K562 (cell line): Measurements from ENCODE around the gene CHST8. TPM values are rescaled to one million over a fixed set of nuclear protein-coding genes. Genes with fewer than 3 reads are reported as not detected.

Experiments used
- ATAC-seq: fragments of 200-7000 bp; cut with Tn5 transposase; 3 replicates; pipeline ENCODE4 v1.9.1; 2020; ENCODE audit warnings: moderate library complexity
- BruUV-seq: library from RNA; stranded (reverse); fragments of 400-500 nt; replicated peaks from 2 replicates; lab custom pipeline; 2021; lab: Mats Ljungman, UMichigan
- CTCF ChIA-PET: fragments of 300-600 bp; formaldehyde crosslinking; extraction: SDS; loops from one replicate; lab custom pipeline; 2021; ENCODE audit warnings: low intra/inter-chr PET ratio; lab: Yijun Ruan, JAX
- POLR2A ChIA-PET: fragments of 300-600, 350-650 bp; sonication (Branson Sonifier 250); formaldehyde crosslinking; extraction: SDS; loops from one replicate; lab custom pipeline; 2021; ENCODE audit warnings: antibody characterized with exemption, inconsistent platforms; lab: Yijun Ruan, JAX
- DNase-seq, 4 experiments: peaks; one replicate each; pipeline versions ENCODE4 v3.0.0 to v3.0.0-alpha.2; 2011 to 2018; ENCODE audit warnings: low spot score in 3 of 4, mixed read lengths in 3 of 4; ENCODE audit errors: extremely low read depth in 1 of 4
- FAIRE-seq: peaks from 2 replicates; lab custom pipeline; 2011; peaks lifted over from hg19 to GRCh38; lab: Jason Lieb, UNC
- H2AFZ ChIP-seq: 2 replicates; pipeline ENCODE4 v1.6.0; 2011; ENCODE audit warnings: low read depth, low read length, control low read depth, inconsistent platforms
- H3K27ac ChIP-seq: fragments of 200-600 bp; 3 replicates; pipeline ENCODE4 v1.8.0; 2011; ENCODE audit warnings: low read depth, mild to moderate bottlenecking, control low read depth, inconsistent platforms, low read length, moderate library complexity, mixed read lengths; ENCODE audit errors: extremely low read depth
- H3K27me3 ChIP-seq, 2 experiments: fragments of 300-600 bp in 1 of 2; 2 replicates in 1 of 2; 3 replicates in 1 of 2; pipeline versions ENCODE4 v1.6.0 to v1.8.0; 2011; ENCODE audit warnings: inconsistent platforms in 2 of 2, low read length in 2 of 2, mild to moderate bottlenecking in 1 of 2, mixed read lengths in 1 of 2, moderate library complexity in 1 of 2; ENCODE audit not compliant: control insufficient read depth in 2 of 2, insufficient read depth in 2 of 2
- H3K36me3 ChIP-seq: fragments of 300-600 bp; 3 replicates; pipeline ENCODE4 v1.8.0; 2011; ENCODE audit warnings: mild to moderate bottlenecking, low read length, inconsistent platforms; ENCODE audit not compliant: control insufficient read depth, insufficient read depth
- H3K4me1 ChIP-seq, 2 experiments: fragments of 200-600 bp in 1 of 2; replicated peaks in 1 of 2; 2 replicates in 1 of 2; 3 replicates in 1 of 2; pipeline versions ENCODE4 v1.5.1 to v1.8.0; 2011; ENCODE audit warnings: inconsistent platforms in 2 of 2, low read length in 2 of 2, mild to moderate bottlenecking in 1 of 2, mixed read lengths in 1 of 2, moderate library complexity in 1 of 2; ENCODE audit not compliant: control insufficient read depth in 2 of 2, insufficient read depth in 2 of 2
- H3K4me2 ChIP-seq: 2 replicates; pipeline ENCODE4 v1.6.1; 2011; ENCODE audit warnings: low read length, control low read depth, inconsistent platforms, mixed read lengths; ENCODE audit not compliant: insufficient read depth
- H3K4me3 ChIP-seq: fragments of 200-600 bp; sonication (generic), shearing (Covaris generic); 2 replicates; pipeline ENCODE4 v1.5.1; 2016; ENCODE audit warnings: control low read depth, inconsistent platforms
- H3K79me2 ChIP-seq: fragments of 200-600 bp; 3 replicates; pipeline ENCODE4 v1.8.0; 2011; ENCODE audit warnings: low read length, inconsistent platforms; ENCODE audit not compliant: control insufficient read depth, insufficient read depth
- H3K9ac ChIP-seq, 2 experiments: 2 replicates each; pipeline versions ENCODE4 v1.6.0 to v1.6.1; 2011; ENCODE audit warnings: low read depth in 2 of 2, low read length in 2 of 2, control low read depth in 1 of 2, inconsistent platforms in 1 of 2, mild to moderate bottlenecking in 1 of 2, mixed read lengths in 1 of 2; ENCODE audit not compliant: insufficient read depth in 1 of 2
- H3K9me1 ChIP-seq: one replicate; pipeline ENCODE4 v1.6.0; 2011; ENCODE audit warnings: inconsistent platforms, mild to moderate bottlenecking, low read length, moderate library complexity; ENCODE audit not compliant: control insufficient read depth, insufficient read depth
- H3K9me3 ChIP-seq: replicated peaks from 2 replicates; pipeline ENCODE4 v1.5.1; 2011; ENCODE audit warnings: low read depth, low read length, inconsistent platforms; ENCODE audit not compliant: control insufficient read depth, insufficient read depth
- H4K20me1 ChIP-seq: replicated peaks from 2 replicates; pipeline ENCODE4 v1.6.1; 2011; ENCODE audit warnings: low read length, inconsistent platforms, mixed read lengths; ENCODE audit not compliant: control insufficient read depth, insufficient read depth
- ATF3 ChIP-seq, 2 experiments: fragments of 450-650 bp in 1 of 2; sonication (generic) in 1 of 2; formaldehyde crosslinking in 1 of 2; IDR thresholded peaks in 1 of 2; conservative IDR thresholded peaks in 1 of 2; 2 replicates each; pipeline versions ENCODE4 v1.6.1 to v1.8.1; 2016 to 2023; ENCODE audit warnings: mild to moderate bottlenecking in 2 of 2, moderate library complexity in 2 of 2, inconsistent platforms in 1 of 2, missing genetic modification reagents in 1 of 2
- BMI1 ChIP-seq: fragments of 150-350 bp; IDR thresholded peaks from 2 replicates; pipeline ENCODE4 v1.6.1; 2014; ENCODE audit warnings: low read length
- CBFA2T2 ChIP-seq: fragments of 450-650 bp; conservative IDR thresholded peaks from 2 replicates; pipeline ENCODE4 v1.6.1; 2017; ENCODE audit warnings: mild to moderate bottlenecking
- DLX4 ChIP-seq: fragments of 250-450 bp; sonication (Bioruptor Pico); IDR thresholded peaks from 2 replicates; pipeline ENCODE4 v1.6.1; 2021; ENCODE audit warnings: mild to moderate bottlenecking
- EP400 ChIP-seq: fragments of 450-650 bp; IDR thresholded peaks from 2 replicates; pipeline ENCODE4 v1.6.1; 2017; ENCODE audit warnings: antibody characterized with exemption, mild to moderate bottlenecking, moderate library complexity
- HMGN3 ChIP-seq: IDR thresholded peaks from 2 replicates; pipeline ENCODE4 v1.6.1; 2011; ENCODE audit warnings: borderline replicate concordance, low read depth, mild to moderate bottlenecking, mixed read lengths, low read length; ENCODE audit not compliant: insufficient read length; ENCODE audit errors: extremely low read depth
- HNRNPL ChIP-seq: fragments of 200-400 bp; formaldehyde crosslinking; IDR thresholded peaks from 2 replicates; pipeline ENCODE4 v1.6.1; 2017; ENCODE audit warnings: low read depth, mild to moderate bottlenecking, low read length
- MAZ ChIP-seq, 2 experiments: fragments of 450-650 bp in 1 of 2; sonication (generic) in 1 of 2; formaldehyde crosslinking; IDR thresholded peaks in 1 of 2; conservative IDR thresholded peaks in 1 of 2; 2 replicates each; pipeline versions ENCODE4 v1.4.0 to v1.5.0; 2020; ENCODE audit warnings: mild to moderate bottlenecking in 1 of 2, missing genetic modification reagents in 1 of 2
- MCM7 ChIP-seq, 2 experiments: fragments of 450-650 bp; IDR thresholded peaks; 2 replicates each; pipeline ENCODE4 v1.6.1; 2016 to 2018
- NR1H2 ChIP-seq: sonication (generic); formaldehyde crosslinking; IDR thresholded peaks from 2 replicates; pipeline ENCODE4 v1.4.0; 2020; ENCODE audit warnings: mild to moderate bottlenecking, missing genetic modification reagents
- PCBP1 ChIP-seq: fragments of 200-400 bp; formaldehyde crosslinking; IDR thresholded peaks from 2 replicates; pipeline ENCODE4 v1.6.1; 2018; ENCODE audit warnings: mild to moderate bottlenecking, low read depth, low read length; ENCODE audit not compliant: poor library complexity, severe bottlenecking
- PHB2 ChIP-seq: fragments of 450-650 bp; IDR thresholded peaks from 2 replicates; pipeline ENCODE4 v1.6.1; 2017; ENCODE audit warnings: low read depth
- POU5F1 ChIP-seq: fragments of 150-350 bp; IDR thresholded peaks from 2 replicates; pipeline ENCODE4 v1.6.1; 2014; ENCODE audit warnings: borderline replicate concordance, low read length, low read depth, mild to moderate bottlenecking; ENCODE audit not compliant: partially characterized antibody
- TFAM ChIP-seq: fragments of 250-450 bp; sonication (Bioruptor Pico); conservative IDR thresholded peaks from 2 replicates; pipeline ENCODE4 v1.5.0; 2021; ENCODE audit warnings: mild to moderate bottlenecking, moderate library complexity
- TFAP4 ChIP-seq: sonication (generic); formaldehyde crosslinking; IDR thresholded peaks from 2 replicates; pipeline ENCODE4 v1.8.0; 2022; ENCODE audit warnings: missing genetic modification reagents, mild to moderate bottlenecking, moderate library complexity, borderline replicate concordance
- TRIM28 ChIP-seq: fragments of 450-650 bp; IDR thresholded peaks from 2 replicates; pipeline ENCODE4 v1.6.1; 2017
- TSC22D4 ChIP-seq: fragments of 450-650 bp; IDR thresholded peaks from 2 replicates; pipeline ENCODE4 v1.6.1; 2016; ENCODE audit warnings: missing genetic modification characterization, missing biosample characterization, control low read depth
- ZNF146 ChIP-seq: IDR thresholded peaks from one replicate; pipeline ENCODE4 v1.6.1; 2018; ENCODE audit warnings: missing compliant biosample characterization; ENCODE audit not compliant: unreplicated experiment
- ZNF551 ChIP-seq: fragments of 250-450 bp; sonication (Bioruptor Pico); IDR thresholded peaks from 2 replicates; pipeline ENCODE4 v1.5.0; 2021; ENCODE audit warnings: mild to moderate bottlenecking, moderate library complexity
- WGBS: fragments of 100-300 bp; shearing (Covaris generic); methylation state at CpG from one replicate; pipeline ENCODE4 v1.1.6; 2016; ENCODE audit warnings: low coverage, mixed read lengths; ENCODE audit not compliant: insufficient coverage; ENCODE audit errors: missing lambda C conversion rate; 5-methylcytosine and 5-hydroxymethylcytosine counted together
- in situ Hi-C: fragments of 300-500 bp; cut with MboI; formaldehyde crosslinking; loops from 4 replicates; pipeline ENCODE4 v1.15.0; 2018; ENCODE audit warnings: inconsistent platforms, mixed read lengths
- intact Hi-C: fragments of 100-400 bp; cut with micrococcal nuclease; formaldehyde crosslinking; loops from 2 replicates; pipeline ENCODE4 v1.14.2; 2022
- polyA plus RNA-seq, 8 experiments: library from polyadenylated mRNA; depleted of rRNA in 4 of 8; stranded (reverse) in 5 of 8; unstranded in 3 of 8; fragments of >200 nt; fragmentation: Nextera tagmentation in 2 of 8; fragmentation: Illumina TruSeq in 1 of 8; extraction: Ambion mirVana in 2 of 8; extraction: Trizol in 1 of 8; gene quantifications; 2 replicates each; pipeline versions ENCODE4 v1.2.1 to v1.2.3, GENCODE V29; 2011 to 2014; ENCODE audit warnings: inconsistent platforms in 1 of 8, missing spikeins in 1 of 8
- total RNA-seq, 7 experiments: library from RNA; depleted of rRNA in 6 of 7; stranded (reverse); fragments of >200 nt in 6 of 7; fragmentation: Illumina TruSeq in 2 of 7; extraction: Trizol in 2 of 7; gene quantifications; 2 replicates each; pipeline versions ENCODE4 v1.2.1 to v1.2.3, GENCODE V29; 2011 to 2021; ENCODE audit warnings: low replicate concordance in 1 of 7

CHST8 gene
- total and polyA plus RNA-seq, 9 of the 15 experiments (the other 6 are each of a cell fraction or from before 2014, with no cell fraction given) = 0.11 TPM; not detected in 8

- TF ChIP-seq TFAP4 (CRISPR knock-in tag) = no peak
- no peak for TF ChIP-seq MCM7 (IDR thresholded peaks at IDR 0.05)
- no peak for TF ChIP-seq ATF3 (IDR thresholded peaks at IDR 0.05)
- no peak for TF ChIP-seq ATF3 (CRISPR knock-in tag; conservative IDR thresholded peaks at IDR 0.05)
These were observed 20.3 kb downstream of the CHST8 start (continued) for GRCh38 chr19:33641956-33642498.

DNA sequence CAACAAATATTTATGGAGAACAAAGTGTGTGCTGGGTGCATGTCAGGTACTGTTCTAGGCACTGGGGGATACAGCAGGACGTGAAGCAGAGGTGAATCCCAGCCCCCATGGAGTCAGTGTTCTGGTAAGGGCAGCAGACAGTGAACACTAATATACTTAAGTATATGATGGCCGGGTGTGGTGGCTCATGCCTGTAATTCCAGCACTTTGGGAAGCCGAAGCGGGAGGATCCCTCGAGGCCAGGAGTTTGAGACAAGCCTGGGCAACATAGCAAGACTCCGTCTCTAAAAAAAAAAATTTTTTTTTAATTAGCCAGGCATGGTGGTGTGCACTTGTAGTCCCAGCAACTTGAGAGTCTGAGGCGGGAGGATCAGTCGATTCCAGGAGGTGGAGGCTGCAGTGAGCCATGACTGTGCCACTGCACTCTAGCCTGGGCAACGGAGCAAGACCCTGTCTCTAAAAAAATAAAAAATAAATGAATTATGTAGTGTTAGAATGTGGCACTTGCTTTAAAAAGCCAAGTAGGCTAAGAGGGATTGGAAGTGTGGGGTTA is 22.6 kb downstream of the CHST8 start:
- no peak for FAIRE-seq
- H3K36me3 ChIP-seq = no peaks in the 10 kb centered on the region
- H3K9me1 ChIP-seq = no peaks in the 10 kb centered on the region
- no peak for DNase-seq
- H3K4me2 ChIP-seq = no peak overlapping the region
- H3K4me1 ChIP-seq = no peaks in the 10 kb centered on the region
- BruUV-seq = no TSS peak
- WGBS = 1% methylated on average over 9 of the region's 9 CpGs
- POLR2A ChIA-PET = no interaction called here
- peaks cover 5 to 35% of the 10 kb centered on the region in 2 experiments; a peak in 3 of 5 replicates for H3K27me3 ChIP-seq
- in situ Hi-C loops = no loop called here
- no peak overlapping the region for H3K9ac ChIP-seq
- intact Hi-C loops = no loop called here
- ATAC-seq = no peak
- TF ChIP-seq ZNF146 (CRISPR knock-in tag) (no peak), EP400 (no peak), CBFA2T2 (no peak), POU5F1 (no peak), HMGN3 (no peak), DLX4 (CRISPR knock-in tag) (no peak), MAZ (CRISPR knock-in tag; conservative IDR thresholded peaks at IDR 0.05 in 1 of 2, IDR thresholded peaks at IDR 0.05 in 1 of 2) (no peak), ZNF551 (no peak), HNRNPL (no peak), TRIM28 (no peak), BMI1 (no peak), PHB2 (no peak), TSC22D4 (tag) (no peak), TFAM (no peak), NR1H2 (CRISPR knock-in tag) (no peak), PCBP1 (no peak)
- H3K4me3 ChIP-seq = no peak overlapping the region
- H3K9me3 ChIP-seq = no peaks in the 10 kb centered on the region
- no peak overlapping the region for H2AFZ ChIP-seq
- 0 out of 2 replicates have a peak, but pooled peaks cover 5% of the 10 kb centered on the region for H4K20me1 ChIP-seq
- CTCF ChIA-PET = no interaction called here
- H3K79me2 ChIP-seq = no peaks in the 10 kb centered on the region
- H3K27ac ChIP-seq = no peak overlapping the region
